BE2C (cell line): ENCODE results near the gene TRIB2.

Experiments used
- DNase-seq: peaks from one replicate; pipeline ENCODE4 v3.0.0-alpha.2; 2020
- H3K27me3 ChIP-seq: fragments of 250-450 bp; sonication (Bioruptor Pico); 2 replicates; pipeline ENCODE4 v1.5.1; 2020; ENCODE audit warnings: mild to moderate bottlenecking
- H3K36me3 ChIP-seq: fragments of 250-450 bp; sonication (Bioruptor Pico); 2 replicates; pipeline ENCODE4 v1.5.1; 2020; ENCODE audit warnings: mild to moderate bottlenecking
- H3K4me1 ChIP-seq: fragments of 250-450 bp; sonication (Bioruptor Pico); 2 replicates; pipeline ENCODE4 v1.5.1; 2020
- H3K4me3 ChIP-seq: 2 replicates; pipeline ENCODE4 v1.5.1; 2011; ENCODE audit warnings: low read depth, low read length
- H3K9me3 ChIP-seq: fragments of 250-450 bp; sonication (Bioruptor Pico); 2 replicates; pipeline ENCODE4 v1.5.1; 2020
- CTCF ChIP-seq: IDR thresholded peaks from 2 replicates; pipeline ENCODE4 v1.5.1; 2012; ENCODE audit warnings: mild to moderate bottlenecking, low read depth, low read length

The TRIB2 gene

GRCh38 chr2:12688893-12689292 is 27.8 kb upstream of the TRIB2 start:
- Histone ChIP-seq H3K4me3 (no peak overlapping the region), H3K9me3 (no peaks in the 10 kb centered on the region; the same call in 1 of the 2 replicates), H3K36me3 (no peaks in the 10 kb centered on the region), H3K4me1 (peaks cover 4% of the 10 kb centered on the region; the same call in 1 of the 2 replicates), H3K27me3 (no peaks in the 10 kb centered on the region)
- no peak for TF ChIP-seq CTCF
- no peak for DNase-seq

GRCh38 chr2:12693509-12693908 is 23.2 kb upstream of the TRIB2 start:
- TF ChIP-seq CTCF: no peak
- Histone ChIP-seq H3K27me3 (no peaks in the 10 kb centered on the region), H3K9me3 (no peaks in the 10 kb centered on the region; the same call in 1 of the 2 replicates), H3K36me3 (no peaks in the 10 kb centered on the region), H3K4me3 (no peak overlapping the region), H3K4me1 (no peaks in the 10 kb centered on the region)
- no peak for DNase-seq

GRCh38 chr2:12694990-12695774 is 21.6 kb upstream of the TRIB2 start:
- Histone ChIP-seq H3K4me1 (no peaks in the 10 kb centered on the region), H3K36me3 (no peaks in the 10 kb centered on the region), H3K4me3 (no peak overlapping the region), H3K9me3 (no peaks in the 10 kb centered on the region), H3K27me3 (no peaks in the 10 kb centered on the region)
- TF ChIP-seq CTCF: no peak
- DNase-seq: no peak

GRCh38 chr2:12697617-12698016 is 19.1 kb upstream of the TRIB2 start:
- TF ChIP-seq CTCF: no peak
- no peak for DNase-seq
- no peaks in the 10 kb centered on the region for H3K27me3 ChIP-seq
- no peaks in the 10 kb centered on the region for H3K36me3 ChIP-seq
- peaks cover 4% of the 10 kb centered on the region; the same call in 1 of the 2 replicates for H3K4me1 ChIP-seq
- H3K9me3 ChIP-seq: no peaks in the 10 kb centered on the region
- no peak overlapping the region for H3K4me3 ChIP-seq

- H3K27me3 ChIP-seq: no peaks in the 10 kb centered on the region
- no peaks in the 10 kb centered on the region for H3K9me3 ChIP-seq
- peaks cover 7% of the 10 kb centered on the region for H3K4me1 ChIP-seq
- no peak for TF ChIP-seq CTCF
- DNase-seq: no peak
- H3K36me3 ChIP-seq: no peaks in the 10 kb centered on the region
- H3K4me3 ChIP-seq: no peak overlapping the region
These were observed 15.7 kb upstream of the TRIB2 start for GRCh38 chr2:12700989-12701388.

GRCh38 chr2:12701786-12702167 is 15.0 kb upstream of the TRIB2 start:
- no peak for TF ChIP-seq CTCF
- Histone ChIP-seq H3K27me3 (no peaks in the 10 kb centered on the region), H3K36me3 (no peaks in the 10 kb centered on the region), H3K4me1 (peaks cover 7% of the 10 kb centered on the region), H3K4me3 (no peak overlapping the region), H3K9me3 (no peaks in the 10 kb centered on the region)
- no peak for DNase-seq
